ENCODE results near the gene AMPH. TPM values are rescaled to one million over a fixed set of nuclear protein-coding genes. Genes with fewer than 3 reads are reported as not detected.

The AMPH gene
- total RNA-seq, 1 experiment from 2014 or later, result not detected

DNA sequence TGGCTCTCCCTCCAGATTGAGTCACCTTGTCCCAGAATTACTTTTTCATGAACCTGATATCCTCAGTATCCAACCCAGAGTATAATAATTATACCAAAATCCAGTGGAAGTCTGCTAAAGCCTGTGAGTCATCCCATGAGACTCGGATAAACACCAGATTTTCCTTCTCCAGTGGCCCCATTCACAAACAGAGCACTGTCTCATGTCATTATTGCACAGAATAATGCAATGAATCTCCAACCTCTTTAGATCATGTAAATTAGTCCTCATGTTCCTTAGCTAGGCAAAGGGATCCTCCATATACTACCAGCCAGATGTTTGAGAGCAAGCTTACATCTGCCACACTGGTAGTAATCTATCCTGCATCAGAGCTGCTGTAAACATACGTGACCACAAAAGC is 89.0 kb downstream of the AMPH start:
- RAD21 ChIA-PET (ENCODE audit: low non-redundant PET in 1 of 2, low total read pairs in 2 of 2, uncharacterized antibody in 2 of 2, unreplicated experiment in 2 of 2), result no interaction called here
- no peak overlapping the region for H3K27ac ChIP-seq (ENCODE audit: low read depth, low read length)
- TF ChIP-seq POLR2AphosphoS5 (IDR thresholded peaks at IDR 0.05; ENCODE audit: low read depth, low read length) (no peak), EZH2 (IDR thresholded peaks at IDR 0.05) (no peak), TCF7L2 (IDR thresholded peaks at IDR 0.05; ENCODE audit: borderline replicate concordance, extremely low read depth, insufficient read depth, insufficient read length) (no peak)
- TF ChIP-seq, protein P1, sequence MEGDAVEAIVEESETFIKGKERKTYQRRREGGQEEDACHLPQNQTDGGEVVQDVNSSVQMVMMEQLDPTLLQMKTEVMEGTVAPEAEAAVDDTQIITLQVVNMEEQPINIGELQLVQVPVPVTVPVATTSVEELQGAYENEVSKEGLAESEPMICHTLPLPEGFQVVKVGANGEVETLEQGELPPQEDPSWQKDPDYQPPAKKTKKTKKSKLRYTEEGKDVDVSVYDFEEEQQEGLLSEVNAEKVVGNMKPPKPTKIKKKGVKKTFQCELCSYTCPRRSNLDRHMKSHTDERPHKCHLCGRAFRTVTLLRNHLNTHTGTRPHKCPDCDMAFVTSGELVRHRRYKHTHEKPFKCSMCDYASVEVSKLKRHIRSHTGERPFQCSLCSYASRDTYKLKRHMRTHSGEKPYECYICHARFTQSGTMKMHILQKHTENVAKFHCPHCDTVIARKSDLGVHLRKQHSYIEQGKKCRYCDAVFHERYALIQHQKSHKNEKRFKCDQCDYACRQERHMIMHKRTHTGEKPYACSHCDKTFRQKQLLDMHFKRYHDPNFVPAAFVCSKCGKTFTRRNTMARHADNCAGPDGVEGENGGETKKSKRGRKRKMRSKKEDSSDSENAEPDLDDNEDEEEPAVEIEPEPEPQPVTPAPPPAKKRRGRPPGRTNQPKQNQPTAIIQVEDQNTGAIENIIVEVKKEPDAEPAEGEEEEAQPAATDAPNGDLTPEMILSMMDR (IDR thresholded peaks at IDR 0.05 in 2 of 3, conservative IDR thresholded peaks at IDR 0.05 in 1 of 3; ENCODE audit: borderline replicate concordance in 1 of 3, insufficient read depth in 1 of 3, low read depth in 2 of 3, low read length in 2 of 3), result no peak
- TF ChIP-seq, protein P2, sequence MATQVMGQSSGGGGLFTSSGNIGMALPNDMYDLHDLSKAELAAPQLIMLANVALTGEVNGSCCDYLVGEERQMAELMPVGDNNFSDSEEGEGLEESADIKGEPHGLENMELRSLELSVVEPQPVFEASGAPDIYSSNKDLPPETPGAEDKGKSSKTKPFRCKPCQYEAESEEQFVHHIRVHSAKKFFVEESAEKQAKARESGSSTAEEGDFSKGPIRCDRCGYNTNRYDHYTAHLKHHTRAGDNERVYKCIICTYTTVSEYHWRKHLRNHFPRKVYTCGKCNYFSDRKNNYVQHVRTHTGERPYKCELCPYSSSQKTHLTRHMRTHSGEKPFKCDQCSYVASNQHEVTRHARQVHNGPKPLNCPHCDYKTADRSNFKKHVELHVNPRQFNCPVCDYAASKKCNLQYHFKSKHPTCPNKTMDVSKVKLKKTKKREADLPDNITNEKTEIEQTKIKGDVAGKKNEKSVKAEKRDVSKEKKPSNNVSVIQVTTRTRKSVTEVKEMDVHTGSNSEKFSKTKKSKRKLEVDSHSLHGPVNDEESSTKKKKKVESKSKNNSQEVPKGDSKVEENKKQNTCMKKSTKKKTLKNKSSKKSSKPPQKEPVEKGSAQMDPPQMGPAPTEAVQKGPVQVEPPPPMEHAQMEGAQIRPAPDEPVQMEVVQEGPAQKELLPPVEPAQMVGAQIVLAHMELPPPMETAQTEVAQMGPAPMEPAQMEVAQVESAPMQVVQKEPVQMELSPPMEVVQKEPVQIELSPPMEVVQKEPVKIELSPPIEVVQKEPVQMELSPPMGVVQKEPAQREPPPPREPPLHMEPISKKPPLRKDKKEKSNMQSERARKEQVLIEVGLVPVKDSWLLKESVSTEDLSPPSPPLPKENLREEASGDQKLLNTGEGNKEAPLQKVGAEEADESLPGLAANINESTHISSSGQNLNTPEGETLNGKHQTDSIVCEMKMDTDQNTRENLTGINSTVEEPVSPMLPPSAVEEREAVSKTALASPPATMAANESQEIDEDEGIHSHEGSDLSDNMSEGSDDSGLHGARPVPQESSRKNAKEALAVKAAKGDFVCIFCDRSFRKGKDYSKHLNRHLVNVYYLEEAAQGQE (IDR thresholded peaks at IDR 0.05; ENCODE audit: low read depth), result no peak

More for the DNA sequence above, 89.0 kb downstream of the AMPH start:
- Histone ChIP-seq H3K36me3 (ENCODE audit: control insufficient read depth in 1 of 2, insufficient read depth in 2 of 2, low read length in 2 of 2) (no peaks in the 10 kb centered on the region), H3K4me2 (ENCODE audit: low read length) (no peak overlapping the region), H3K9me2 (ENCODE audit: insufficient read depth) (no peaks in the 10 kb centered on the region), H3K27me3 (ENCODE audit: insufficient read depth, low read length) (peaks cover 37% of the 10 kb centered on the region), H3K9ac (ENCODE audit: low read length) (no peak overlapping the region), H2AFZ (ENCODE audit: low read depth, low read length, poor library complexity, severe bottlenecking) (no peak overlapping the region), H3K9me3 (ENCODE audit: control insufficient read depth in 1 of 2, insufficient read depth in 1 of 2, low read depth in 1 of 2, low read length in 2 of 2) (no peaks in the 10 kb centered on the region), H3K4me1 (ENCODE audit: control insufficient read depth in 1 of 2, insufficient read depth in 2 of 2, low read length in 2 of 2) (no peaks in the 10 kb centered on the region), H3K4me3 (replicated peaks in 1 of 2; ENCODE audit: low read depth in 1 of 2, low read length in 2 of 2) (no peak overlapping the region), H3K79me2 (ENCODE audit: insufficient read depth, low read length) (no peaks in the 10 kb centered on the region), H4K20me1 (ENCODE audit: insufficient read depth) (no peaks in the 10 kb centered on the region)
- ChIA-PET POLR2A (no interaction called here), CTCF (interaction anchor here (1.5 kb wide), 1 partner anchor 12 kb away, joined by 3 read pairs; no protein-coding TSS in a partner anchor)
- BruUV-seq (replicated peaks), result no TSS peak
- ATAC-seq, result no peak
- DNase-seq (ENCODE audit: low read depth, low spot score), result no peak
- intact Hi-C loops (cut with micrococcal nuclease), result no loop called here

Data from HCT116 (cell line).